Measurements from ENCODE around the gene SNAI3. TPM values are rescaled to one million over a fixed set of nuclear protein-coding genes. Genes with fewer than 3 reads are reported as not detected.

Gene SNAI3
- total and polyA plus RNA-seq, 12 donors, result 0.21 to 8.6 (median 1.3) TPM

GRCh38 chr16:88649195-88649923 is 36.9 kb downstream of the SNAI3 start:
- H3K27ac ChIP-seq, result peak overlapping the region in 8 of 10 donors; percentile 59 to 98 (median 81)
- TF ChIP-seq, protein P1, sequence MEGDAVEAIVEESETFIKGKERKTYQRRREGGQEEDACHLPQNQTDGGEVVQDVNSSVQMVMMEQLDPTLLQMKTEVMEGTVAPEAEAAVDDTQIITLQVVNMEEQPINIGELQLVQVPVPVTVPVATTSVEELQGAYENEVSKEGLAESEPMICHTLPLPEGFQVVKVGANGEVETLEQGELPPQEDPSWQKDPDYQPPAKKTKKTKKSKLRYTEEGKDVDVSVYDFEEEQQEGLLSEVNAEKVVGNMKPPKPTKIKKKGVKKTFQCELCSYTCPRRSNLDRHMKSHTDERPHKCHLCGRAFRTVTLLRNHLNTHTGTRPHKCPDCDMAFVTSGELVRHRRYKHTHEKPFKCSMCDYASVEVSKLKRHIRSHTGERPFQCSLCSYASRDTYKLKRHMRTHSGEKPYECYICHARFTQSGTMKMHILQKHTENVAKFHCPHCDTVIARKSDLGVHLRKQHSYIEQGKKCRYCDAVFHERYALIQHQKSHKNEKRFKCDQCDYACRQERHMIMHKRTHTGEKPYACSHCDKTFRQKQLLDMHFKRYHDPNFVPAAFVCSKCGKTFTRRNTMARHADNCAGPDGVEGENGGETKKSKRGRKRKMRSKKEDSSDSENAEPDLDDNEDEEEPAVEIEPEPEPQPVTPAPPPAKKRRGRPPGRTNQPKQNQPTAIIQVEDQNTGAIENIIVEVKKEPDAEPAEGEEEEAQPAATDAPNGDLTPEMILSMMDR (IDR thresholded peaks at IDR 0.05), result no peak
- peaks cover 10 to 51% (median 24%) of the 10 kb centered on the region in 9 donors for H3K4me1 ChIP-seq
- H3K27me3 ChIP-seq, result no peaks in the 10 kb centered on the region
- 80 to 85% methylated on average over 20 of the region's 20 CpGs for WGBS, 2 donors
- no peaks in the 10 kb centered on the region for H3K9me3 ChIP-seq
- intact Hi-C loops (cut with DNase I), result no loop called here
- peaks cover 0 to 59% (median 0%) of the 10 kb centered on the region in 9 donors for H3K36me3 ChIP-seq
- ATAC-seq (no peak), DNase-seq (no peak)
- H3K4me3 ChIP-seq, result peak overlapping the region in 9 of 10 donors; percentile 45 to 87 (median 76)

GRCh38 chr16:88647178-88648070 is 38.9 kb downstream of the SNAI3 start:
- H3K27ac ChIP-seq, result no peak overlapping the region
- TF ChIP-seq, protein P1 (IDR thresholded peaks at IDR 0.05), result no peak
- peaks cover 0 to 61% (median 0%) of the 10 kb centered on the region in 9 donors for H3K36me3 ChIP-seq
- intact Hi-C loops (cut with DNase I), result no loop called here
- H3K27me3 ChIP-seq, result no peaks in the 10 kb centered on the region
- no peak overlapping the region for H3K4me3 ChIP-seq
- no peaks in the 10 kb centered on the region for H3K9me3 ChIP-seq
- DNase-seq, result no peak
- no peak for ATAC-seq
- WGBS, 2 donors, result 92 to 95% methylated on average over 22 of the region's 22 CpGs
- peaks cover 10 to 51% (median 24%) of the 10 kb centered on the region in 9 donors for H3K4me1 ChIP-seq

GRCh38 chr16:88646345-88647034 is 39.8 kb downstream of the SNAI3 start:
- WGBS, 2 donors, result 85 to 88% methylated on average over 26 to 28 of the region's 28 CpGs
- Histone ChIP-seq H3K27me3 (no peaks in the 10 kb centered on the region), H3K36me3 (peaks cover 0 to 61% (median 0%) of the 10 kb centered on the region in 9 donors), H3K27ac (no peak overlapping the region), H3K4me1 (peaks cover 6 to 43% (median 19%) of the 10 kb centered on the region in 9 donors), H3K9me3 (no peaks in the 10 kb centered on the region), H3K4me3 (no peak overlapping the region)
- DNase-seq, result no peak
- TF ChIP-seq, protein P1 (IDR thresholded peaks at IDR 0.05), result no peak
- intact Hi-C loops (cut with DNase I), result no loop called here
- no peak for ATAC-seq

GRCh38 chr16:88645941-88646340 is 40.4 kb downstream of the SNAI3 start:
- Histone ChIP-seq H3K4me3 (no peak overlapping the region), H3K9me3 (no peaks in the 10 kb centered on the region), H3K36me3 (peaks cover 0 to 61% (median 0%) of the 10 kb centered on the region in 9 donors), H3K27me3 (peaks cover 0 to 4% (median 2%) of the 10 kb centered on the region in 7 donors), H3K27ac (no peak overlapping the region), H3K4me1 (peaks cover under 1 to 37% (median 14%) of the 10 kb centered on the region in 9 donors)
- TF ChIP-seq, protein P1 (IDR thresholded peaks at IDR 0.05), result no peak
- no peak for DNase-seq
- no peak for ATAC-seq
- 88 to 89% methylated on average over 23 of the region's 23 CpGs for WGBS, 2 donors
- intact Hi-C loops (cut with DNase I), result no loop called here
